Fibroblast of skin of back (primary cell): Measurements from ENCODE around the gene CAPN7.

Experiments
- DNase-seq: peaks from one replicate; pipeline ENCODE4 v3.0.0-alpha.2; 2013

Gene CAPN7

GRCh38 chr3:15276028-15276724 lies 70.1 kb downstream of the CAPN7 start:
- DNase-seq = peak; percentile 38

GRCh38 chr3:15277861-15278500 lies 71.9 kb downstream of the CAPN7 start:
- no peak for DNase-seq

GRCh38 chr3:15279205-15279604 lies 73.2 kb downstream of the CAPN7 start:
- DNase-seq = no peak

- DNase-seq = no peak
Observed at GRCh38 chr3:15279671-15280402, 73.8 kb downstream of the CAPN7 start.

- no peak for DNase-seq
Observed at GRCh38 chr3:15280853-15281532, 74.9 kb downstream of the CAPN7 start.

- no peak for DNase-seq
Observed at GRCh38 chr3:15281817-15282216, 75.8 kb downstream of the CAPN7 start.

GRCh38 chr3:15283702-15284101 lies 77.7 kb downstream of the CAPN7 start:
- DNase-seq = no peak

GRCh38 chr3:15284121-15284889 lies 78.3 kb downstream of the CAPN7 start:
- peak; percentile 35 for DNase-seq

- no peak for DNase-seq
Observed at GRCh38 chr3:15286022-15286421, 80.0 kb downstream of the CAPN7 start.

- peak; percentile 12 for DNase-seq
Observed at GRCh38 chr3:15287565-15288330, 81.7 kb downstream of the CAPN7 start.

GRCh38 chr3:15288331-15289035 lies 82.4 kb downstream of the CAPN7 start:
- DNase-seq = no peak

- no peak for DNase-seq
Observed at GRCh38 chr3:15289661-15290060, 83.6 kb downstream of the CAPN7 start.

- DNase-seq = no peak
Observed at GRCh38 chr3:15290736-15291135, 84.7 kb downstream of the CAPN7 start.

GRCh38 chr3:15291589-15292541 lies 85.8 kb downstream of the CAPN7 start:
- DNase-seq = no peak

GRCh38 chr3:15292765-15293522 lies 86.9 kb downstream of the CAPN7 start:
- no peak for DNase-seq

GRCh38 chr3:15294929-15295328 lies 88.9 kb downstream of the CAPN7 start:
- no peak for DNase-seq

- DNase-seq = peak; percentile 46
Observed at GRCh38 chr3:15295506-15295905, 89.5 kb downstream of the CAPN7 start.

GRCh38 chr3:15297608-15298350 lies 91.7 kb downstream of the CAPN7 start:
- DNase-seq = no peak
